ENCODE data around the gene CCDC188.

- TF ChIP-seq, protein P1, sequence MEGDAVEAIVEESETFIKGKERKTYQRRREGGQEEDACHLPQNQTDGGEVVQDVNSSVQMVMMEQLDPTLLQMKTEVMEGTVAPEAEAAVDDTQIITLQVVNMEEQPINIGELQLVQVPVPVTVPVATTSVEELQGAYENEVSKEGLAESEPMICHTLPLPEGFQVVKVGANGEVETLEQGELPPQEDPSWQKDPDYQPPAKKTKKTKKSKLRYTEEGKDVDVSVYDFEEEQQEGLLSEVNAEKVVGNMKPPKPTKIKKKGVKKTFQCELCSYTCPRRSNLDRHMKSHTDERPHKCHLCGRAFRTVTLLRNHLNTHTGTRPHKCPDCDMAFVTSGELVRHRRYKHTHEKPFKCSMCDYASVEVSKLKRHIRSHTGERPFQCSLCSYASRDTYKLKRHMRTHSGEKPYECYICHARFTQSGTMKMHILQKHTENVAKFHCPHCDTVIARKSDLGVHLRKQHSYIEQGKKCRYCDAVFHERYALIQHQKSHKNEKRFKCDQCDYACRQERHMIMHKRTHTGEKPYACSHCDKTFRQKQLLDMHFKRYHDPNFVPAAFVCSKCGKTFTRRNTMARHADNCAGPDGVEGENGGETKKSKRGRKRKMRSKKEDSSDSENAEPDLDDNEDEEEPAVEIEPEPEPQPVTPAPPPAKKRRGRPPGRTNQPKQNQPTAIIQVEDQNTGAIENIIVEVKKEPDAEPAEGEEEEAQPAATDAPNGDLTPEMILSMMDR (conservative IDR thresholded peaks at IDR 0.05) = no peak
- no peak for TF ChIP-seq EZH2 (IDR thresholded peaks at IDR 0.05; ENCODE audit: low read depth)
Observed at GRCh38 chr22:20156042-20156389, 5.2 kb upstream of the CCDC188 start.
